ENCODE data around the gene RNF19B.

DNA sequence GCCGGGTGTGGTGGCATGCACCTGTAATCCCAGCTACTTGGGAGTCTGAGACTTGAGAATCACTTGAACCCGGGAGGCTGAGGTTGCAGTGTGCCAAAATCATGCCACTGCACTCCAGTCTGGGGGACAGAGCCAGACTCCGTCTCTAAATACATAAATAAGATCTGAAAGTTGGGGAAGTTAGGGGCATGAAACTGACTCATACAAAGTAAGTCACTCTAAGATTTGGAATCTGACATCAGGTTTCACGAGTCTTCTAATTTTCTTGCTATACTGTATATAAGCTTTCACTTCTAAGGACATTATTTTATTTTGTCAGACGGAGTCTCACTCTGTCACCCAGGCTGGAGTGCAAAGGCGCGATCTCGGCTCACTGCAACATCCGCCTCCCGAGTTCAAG, 30.1 kb downstream of the RNF19B start:
- no peak for TF ChIP-seq POLR2A (IDR thresholded peaks at IDR 0.05)
- TF ChIP-seq, protein P1, sequence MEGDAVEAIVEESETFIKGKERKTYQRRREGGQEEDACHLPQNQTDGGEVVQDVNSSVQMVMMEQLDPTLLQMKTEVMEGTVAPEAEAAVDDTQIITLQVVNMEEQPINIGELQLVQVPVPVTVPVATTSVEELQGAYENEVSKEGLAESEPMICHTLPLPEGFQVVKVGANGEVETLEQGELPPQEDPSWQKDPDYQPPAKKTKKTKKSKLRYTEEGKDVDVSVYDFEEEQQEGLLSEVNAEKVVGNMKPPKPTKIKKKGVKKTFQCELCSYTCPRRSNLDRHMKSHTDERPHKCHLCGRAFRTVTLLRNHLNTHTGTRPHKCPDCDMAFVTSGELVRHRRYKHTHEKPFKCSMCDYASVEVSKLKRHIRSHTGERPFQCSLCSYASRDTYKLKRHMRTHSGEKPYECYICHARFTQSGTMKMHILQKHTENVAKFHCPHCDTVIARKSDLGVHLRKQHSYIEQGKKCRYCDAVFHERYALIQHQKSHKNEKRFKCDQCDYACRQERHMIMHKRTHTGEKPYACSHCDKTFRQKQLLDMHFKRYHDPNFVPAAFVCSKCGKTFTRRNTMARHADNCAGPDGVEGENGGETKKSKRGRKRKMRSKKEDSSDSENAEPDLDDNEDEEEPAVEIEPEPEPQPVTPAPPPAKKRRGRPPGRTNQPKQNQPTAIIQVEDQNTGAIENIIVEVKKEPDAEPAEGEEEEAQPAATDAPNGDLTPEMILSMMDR (IDR thresholded peaks at IDR 0.05): no peak

Data from tibial nerve (tissue), 3 donors.